ENCODE results near the gene CORO7.

CORO7 gene

DNA sequence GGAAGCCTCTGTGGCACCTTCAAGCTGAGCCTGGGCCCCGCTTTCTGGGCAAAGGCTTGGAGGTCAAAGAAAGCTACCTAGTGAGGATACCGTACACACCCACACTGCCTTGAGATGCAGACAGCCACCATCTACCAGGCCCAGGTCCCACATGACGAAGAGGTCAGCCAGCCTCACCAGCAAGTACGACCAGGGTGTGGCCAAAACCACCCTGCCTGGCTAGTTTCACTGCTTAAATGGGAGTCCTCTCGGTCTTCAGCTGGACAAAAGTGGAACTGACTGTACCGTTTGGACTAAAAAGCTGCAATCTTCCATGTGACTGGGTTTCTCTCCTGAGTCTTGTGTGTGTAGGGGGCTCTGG lies 23.2 kb downstream of the CORO7 start:
- H3K4me2 ChIP-seq (ENCODE audit: insufficient read depth, low read length) = no peak overlapping the region
- no peak overlapping the region for H3K4me3 ChIP-seq (ENCODE audit: low read depth in 1 of 2, low read length in 2 of 2)
- no peak overlapping the region for H3K9ac ChIP-seq (ENCODE audit: low read depth, low read length)
- H3K4me1 ChIP-seq (ENCODE audit: insufficient read depth, low read length) = no peaks in the 10 kb centered on the region
- peaks cover 63% of the 10 kb centered on the region for H3K36me3 ChIP-seq (ENCODE audit: insufficient read depth, low read length)
- no peak overlapping the region for H2AFZ ChIP-seq (ENCODE audit: low read depth, low read length)
- no peak for ATAC-seq (ENCODE audit: insufficient read depth, low read depth)
- TF ChIP-seq, protein P1, sequence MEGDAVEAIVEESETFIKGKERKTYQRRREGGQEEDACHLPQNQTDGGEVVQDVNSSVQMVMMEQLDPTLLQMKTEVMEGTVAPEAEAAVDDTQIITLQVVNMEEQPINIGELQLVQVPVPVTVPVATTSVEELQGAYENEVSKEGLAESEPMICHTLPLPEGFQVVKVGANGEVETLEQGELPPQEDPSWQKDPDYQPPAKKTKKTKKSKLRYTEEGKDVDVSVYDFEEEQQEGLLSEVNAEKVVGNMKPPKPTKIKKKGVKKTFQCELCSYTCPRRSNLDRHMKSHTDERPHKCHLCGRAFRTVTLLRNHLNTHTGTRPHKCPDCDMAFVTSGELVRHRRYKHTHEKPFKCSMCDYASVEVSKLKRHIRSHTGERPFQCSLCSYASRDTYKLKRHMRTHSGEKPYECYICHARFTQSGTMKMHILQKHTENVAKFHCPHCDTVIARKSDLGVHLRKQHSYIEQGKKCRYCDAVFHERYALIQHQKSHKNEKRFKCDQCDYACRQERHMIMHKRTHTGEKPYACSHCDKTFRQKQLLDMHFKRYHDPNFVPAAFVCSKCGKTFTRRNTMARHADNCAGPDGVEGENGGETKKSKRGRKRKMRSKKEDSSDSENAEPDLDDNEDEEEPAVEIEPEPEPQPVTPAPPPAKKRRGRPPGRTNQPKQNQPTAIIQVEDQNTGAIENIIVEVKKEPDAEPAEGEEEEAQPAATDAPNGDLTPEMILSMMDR (IDR thresholded peaks at IDR 0.05; ENCODE audit: borderline replicate concordance, extremely low read depth, low read length, poor library complexity, severe bottlenecking) = no peak
- no peak for TF ChIP-seq EZH2 (IDR thresholded peaks at IDR 0.05; ENCODE audit: borderline replicate concordance, low read depth, low read length, severe bottlenecking)
- peaks cover 29% of the 10 kb centered on the region; the same call in 1 of the 2 replicates for H4K20me1 ChIP-seq (ENCODE audit: insufficient read depth, low read length)
- no peaks in the 10 kb centered on the region for H3K27me3 ChIP-seq (ENCODE audit: insufficient read depth, low read length, poor library complexity)
- H3K79me2 ChIP-seq (ENCODE audit: insufficient read depth, low read length) = no peaks in the 10 kb centered on the region
- no peaks in the 10 kb centered on the region for H3K9me3 ChIP-seq (ENCODE audit: insufficient read depth, low read length, severe bottlenecking)
- no peak overlapping the region for H3K27ac ChIP-seq (ENCODE audit: low read length)
- DNase-seq = no peak

DNA sequence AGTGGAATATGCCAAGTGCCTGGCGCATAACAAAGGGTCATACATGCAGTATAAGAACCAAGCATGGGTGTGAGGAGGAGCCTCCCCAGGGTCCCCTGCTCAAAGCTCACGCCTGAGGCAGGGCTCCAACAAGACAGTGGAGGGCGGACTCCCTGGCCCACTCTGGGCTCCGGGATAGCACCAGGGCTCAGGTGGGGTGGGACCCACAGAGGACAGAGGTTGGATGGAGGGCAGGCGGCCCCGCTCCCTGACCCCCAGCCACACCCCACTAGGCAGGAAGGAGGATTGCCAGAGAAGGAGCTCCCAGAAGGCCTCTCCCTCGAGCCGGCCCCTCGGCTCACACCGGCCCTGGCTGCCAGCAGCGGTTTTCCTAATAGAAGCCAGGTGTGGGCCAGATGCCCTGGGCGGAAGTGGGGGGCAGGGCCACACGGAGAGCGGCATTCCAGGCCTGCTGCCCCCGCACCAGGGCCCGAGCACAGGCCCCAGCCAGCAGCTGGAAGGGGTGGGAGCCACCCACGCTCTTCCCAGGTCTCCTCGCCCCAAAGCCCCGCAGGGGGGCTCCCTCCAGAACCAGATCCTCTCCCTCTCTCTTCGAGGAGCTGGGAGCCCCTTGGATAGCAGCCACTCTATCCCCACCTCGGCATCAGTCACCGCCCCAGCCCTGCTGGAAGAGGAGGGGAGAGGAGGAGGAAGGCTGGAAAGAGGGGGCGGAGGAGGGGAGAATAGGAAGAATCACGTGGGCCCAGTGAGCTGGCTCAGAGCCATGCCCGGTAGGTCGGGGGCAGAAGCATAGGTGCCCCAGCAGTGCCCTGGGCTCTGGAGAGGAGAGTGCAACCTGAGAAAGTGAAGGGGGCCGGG lies 23.8 kb downstream of the CORO7 start:
- Histone ChIP-seq H3K4me3 (ENCODE audit: low read depth in 1 of 2, low read length in 2 of 2) (no peak overlapping the region), H3K36me3 (ENCODE audit: insufficient read depth, low read length) (peaks cover 66% of the 10 kb centered on the region), H3K9me3 (ENCODE audit: insufficient read depth, low read length, severe bottlenecking) (no peaks in the 10 kb centered on the region), H3K4me1 (ENCODE audit: insufficient read depth, low read length) (no peaks in the 10 kb centered on the region), H2AFZ (ENCODE audit: low read depth, low read length) (no peak overlapping the region), H3K27ac (ENCODE audit: low read length) (no peak overlapping the region), H3K9ac (ENCODE audit: low read depth, low read length) (no peak overlapping the region), H3K27me3 (ENCODE audit: insufficient read depth, low read length, poor library complexity) (no peaks in the 10 kb centered on the region), H4K20me1 (ENCODE audit: insufficient read depth, low read length) (peaks cover 29% of the 10 kb centered on the region; the same call in 1 of the 2 replicates), H3K79me2 (ENCODE audit: insufficient read depth, low read length) (no peaks in the 10 kb centered on the region), H3K4me2 (ENCODE audit: insufficient read depth, low read length) (no peak overlapping the region)
- DNase-seq (no peak), ATAC-seq (ENCODE audit: insufficient read depth, low read depth) (no peak)
- no peak for TF ChIP-seq EZH2 (IDR thresholded peaks at IDR 0.05; ENCODE audit: borderline replicate concordance, low read depth, low read length, severe bottlenecking)
- TF ChIP-seq, protein P1 (IDR thresholded peaks at IDR 0.05; ENCODE audit: borderline replicate concordance, extremely low read depth, low read length, poor library complexity, severe bottlenecking) = no peak

DNA sequence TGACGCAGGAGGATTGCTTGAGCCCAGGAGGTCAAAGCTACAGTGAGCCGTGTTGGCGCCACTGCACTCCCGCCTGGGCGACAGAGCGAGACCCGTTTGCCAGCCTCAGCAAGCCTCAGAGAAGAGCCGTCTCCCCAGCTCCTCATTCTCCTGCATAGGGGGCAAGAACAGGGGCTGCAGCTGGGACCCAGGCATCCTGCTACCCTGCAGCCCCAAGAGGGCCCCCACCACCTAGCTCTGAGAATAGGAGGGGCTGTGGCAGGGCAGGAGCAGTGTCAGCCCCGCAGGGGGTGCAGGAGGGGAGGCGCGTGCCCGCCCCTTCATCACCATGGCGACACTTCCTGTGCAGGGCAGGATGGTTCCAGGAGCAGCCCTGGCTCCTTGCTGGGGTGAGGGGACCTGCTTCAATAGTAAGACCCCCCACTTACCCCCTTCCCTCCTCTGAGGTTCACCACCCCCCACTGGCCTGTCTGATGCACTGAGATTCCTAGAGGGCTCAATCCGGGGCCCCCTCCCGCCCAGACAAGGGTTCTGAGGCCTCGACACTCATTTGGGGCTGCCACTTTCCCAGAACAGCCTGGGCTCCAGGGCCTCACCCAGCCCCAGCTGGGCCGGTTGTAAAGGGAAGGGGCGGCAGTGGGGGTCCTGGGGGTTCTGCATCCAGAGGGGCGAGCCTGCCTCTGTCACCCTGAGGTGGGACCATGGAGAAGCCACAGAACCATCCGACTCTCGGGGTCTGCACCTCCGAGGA lies 24.6 kb downstream of the CORO7 start:
- H3K79me2 ChIP-seq (ENCODE audit: insufficient read depth, low read length) = no peaks in the 10 kb centered on the region
- peaks cover 73% of the 10 kb centered on the region for H3K36me3 ChIP-seq (ENCODE audit: insufficient read depth, low read length)
- TF ChIP-seq EZH2 (IDR thresholded peaks at IDR 0.05; ENCODE audit: borderline replicate concordance, low read depth, low read length, severe bottlenecking) = no peak
- TF ChIP-seq, protein P1 (IDR thresholded peaks at IDR 0.05; ENCODE audit: borderline replicate concordance, extremely low read depth, low read length, poor library complexity, severe bottlenecking) = no peak
- DNase-seq = peak; percentile 70
- H3K27ac ChIP-seq (ENCODE audit: low read length) = no peak overlapping the region
- H3K9me3 ChIP-seq (ENCODE audit: insufficient read depth, low read length, severe bottlenecking) = no peaks in the 10 kb centered on the region
- no peaks in the 10 kb centered on the region for H3K4me1 ChIP-seq (ENCODE audit: insufficient read depth, low read length)
- no peak overlapping the region for H3K4me3 ChIP-seq (ENCODE audit: low read depth in 1 of 2, low read length in 2 of 2)
- H2AFZ ChIP-seq (ENCODE audit: low read depth, low read length) = no peak overlapping the region
- peak; percentile 84 for ATAC-seq (ENCODE audit: insufficient read depth, low read depth)
- H4K20me1 ChIP-seq (ENCODE audit: insufficient read depth, low read length) = peaks cover 34% of the 10 kb centered on the region
- no peak overlapping the region for H3K4me2 ChIP-seq (ENCODE audit: insufficient read depth, low read length)
- no peak overlapping the region for H3K9ac ChIP-seq (ENCODE audit: low read depth, low read length)
- no peaks in the 10 kb centered on the region for H3K27me3 ChIP-seq (ENCODE audit: insufficient read depth, low read length, poor library complexity)
